Tongue (tissue), 2 donors: ENCODE measurements around the gene KIAA0753. TPM values are rescaled to one million over a fixed set of nuclear protein-coding genes. Genes with fewer than 3 reads are reported as not detected.
"Not testable (repeated sequence)": the region's sequence is repeated elsewhere in the genome, so short reads cannot be mapped to it uniquely, and the experiment has no call there.

Experiments used
- DNase-seq: peaks from one replicate; pipeline ENCODE4 v3.0.0-alpha.2; 2015
- total RNA-seq: library from RNA; depleted of rRNA; stranded (reverse); fragments of >200 nt; gene quantifications from one replicate; pipeline ENCODE4 v1.2.3, GENCODE V29; 2014

KIAA0753 gene
- total RNA-seq, 1 donor from 2014 or later, result 16.8 TPM

- DNase-seq, result peak; percentile 3
Observed at GRCh38 chr17:6596941-6597340, 43.6 kb downstream of the KIAA0753 start.

GRCh38 chr17:6596511-6596910 is 44.0 kb downstream of the KIAA0753 start:
- peak; percentile 5 for DNase-seq

GRCh38 chr17:6596081-6596480 is 44.4 kb downstream of the KIAA0753 start:
- DNase-seq, result peak; percentile 54

GRCh38 chr17:6593371-6593770 is 47.1 kb downstream of the KIAA0753 start:
- DNase-seq, result not testable (repeated sequence)

- DNase-seq, result no peak
Observed at GRCh38 chr17:6592173-6592572, 48.3 kb downstream of the KIAA0753 start.

- no peak for DNase-seq
Observed at GRCh38 chr17:6591599-6592158, 48.8 kb downstream of the KIAA0753 start.

GRCh38 chr17:6589266-6589946 is 51.1 kb downstream of the KIAA0753 start:
- DNase-seq, result no peak

- DNase-seq, result no peak
Observed at GRCh38 chr17:6588165-6588564, 52.3 kb downstream of the KIAA0753 start.

- no peak for DNase-seq
Observed at GRCh38 chr17:6587310-6587709, 53.2 kb downstream of the KIAA0753 start.

- no peak for DNase-seq
Observed at GRCh38 chr17:6583411-6583810, 57.1 kb downstream of the KIAA0753 start.

GRCh38 chr17:6580625-6581024 is 59.9 kb downstream of the KIAA0753 start:
- DNase-seq, result no peak

GRCh38 chr17:6578491-6578890 is 62.0 kb downstream of the KIAA0753 start:
- no peak for DNase-seq

GRCh38 chr17:6577686-6578263 is 62.7 kb downstream of the KIAA0753 start:
- DNase-seq, result no peak

- no peak for DNase-seq
Observed at GRCh38 chr17:6576038-6576785, 64.3 kb downstream of the KIAA0753 start.

GRCh38 chr17:6575596-6575988 is 64.9 kb downstream of the KIAA0753 start:
- no peak for DNase-seq

GRCh38 chr17:6574687-6575595 is 65.6 kb downstream of the KIAA0753 start:
- no peak for DNase-seq

- DNase-seq, result no peak
Observed at GRCh38 chr17:6573982-6574686, 66.4 kb downstream of the KIAA0753 start.

GRCh38 chr17:6573495-6573894 is 67.0 kb downstream of the KIAA0753 start:
- DNase-seq, result not testable (repeated sequence)

GRCh38 chr17:6572972-6573370 is 67.5 kb downstream of the KIAA0753 start:
- no peak for DNase-seq

GRCh38 chr17:6571452-6571781 is 69.1 kb downstream of the KIAA0753 start:
- no peak for DNase-seq

- no peak for DNase-seq
Observed at GRCh38 chr17:6570731-6571451, 69.6 kb downstream of the KIAA0753 start.
